Uterus (tissue), 4 donors: Measurements from ENCODE around the gene SH3TC1. TPM values are rescaled to one million over a fixed set of nuclear protein-coding genes. Genes with fewer than 3 reads are reported as not detected.

Experiments used
- DNase-seq, 2 donors: peaks; one replicate each; pipeline ENCODE4 v3.0.0-alpha.2; 2019 to 2020
- H3K27ac ChIP-seq, 2 donors: fragments of 200-600 bp; sonication (generic); 1 replicate in 1 of 2; 2 replicates in 1 of 2; pipeline ENCODE4 v1.5.1; 2016 to 2018
- H3K27me3 ChIP-seq, 2 donors: fragments of 200-600 bp; sonication (generic); one replicate each; pipeline ENCODE4 v1.5.1; 2018 to 2019; ENCODE audit warnings: control low read depth in 1 of 2
- H3K36me3 ChIP-seq, 2 donors: fragments of 200-600 bp; sonication (generic); one replicate each; pipeline ENCODE4 v1.5.1; 2019; ENCODE audit warnings: control low read depth in 1 of 2
- H3K4me1 ChIP-seq, 2 donors: fragments of 200-600 bp; sonication (generic); one replicate each; pipeline ENCODE4 v1.5.1; 2018 to 2019; ENCODE audit warnings: control low read depth in 1 of 2
- H3K4me3 ChIP-seq, 2 donors: fragments of 200-600 bp; sonication (generic); 1 replicate in 1 of 2; 2 replicates in 1 of 2; pipeline ENCODE4 v1.5.1; 2018 to 2019; ENCODE audit warnings: mild to moderate bottlenecking in 1 of 2
- H3K9me3 ChIP-seq, 2 donors: fragments of 200-600 bp; sonication (generic); one replicate each; pipeline ENCODE4 v1.5.1; 2019; ENCODE audit warnings: control low read depth in 1 of 2
- POLR2A ChIP-seq, 2 donors: fragments of 450-650 bp; IDR thresholded peaks; one replicate each; pipeline ENCODE4 v1.6.1; 2016; ENCODE audit warnings: antibody characterized with exemption in 2 of 2, mild to moderate bottlenecking in 1 of 2, moderate library complexity in 1 of 2
- intact Hi-C: fragments of 100-400 bp; cut with DNase I; formaldehyde crosslinking; loops from one replicate; pipeline ENCODE4 v1.15.1; 2023; ENCODE audit warnings: low total_unique reads
- total RNA-seq, 4 donors: library from RNA; depleted of rRNA in 3 of 4; stranded (reverse); fragments of >200 nt in 3 of 4; gene quantifications; one replicate each; pipeline versions ENCODE4 v1.1.0 to v1.2.4, GENCODE V29; 2014 to 2023
- TF ChIP-seq, protein P1 (sequence below), 4 experiments: fragments of 200-600 bp in 2 of 4; fragments of 450-650 bp in 2 of 4; sonication (generic) in 2 of 4; IDR thresholded peaks; one replicate each; pipeline ENCODE4 v1.5.1; 2016 to 2019; ENCODE audit warnings: antibody characterized with exemption in 4 of 4, mild to moderate bottlenecking in 2 of 4, moderate library complexity in 1 of 4
- donor health status: DM: yes; HTN: yes; CAD: no.

SH3TC1 gene
- total RNA-seq, 4 donors from 2014 or later: 5.1 to 16.4 (median 11.3) TPM

- TF ChIP-seq, protein P1, sequence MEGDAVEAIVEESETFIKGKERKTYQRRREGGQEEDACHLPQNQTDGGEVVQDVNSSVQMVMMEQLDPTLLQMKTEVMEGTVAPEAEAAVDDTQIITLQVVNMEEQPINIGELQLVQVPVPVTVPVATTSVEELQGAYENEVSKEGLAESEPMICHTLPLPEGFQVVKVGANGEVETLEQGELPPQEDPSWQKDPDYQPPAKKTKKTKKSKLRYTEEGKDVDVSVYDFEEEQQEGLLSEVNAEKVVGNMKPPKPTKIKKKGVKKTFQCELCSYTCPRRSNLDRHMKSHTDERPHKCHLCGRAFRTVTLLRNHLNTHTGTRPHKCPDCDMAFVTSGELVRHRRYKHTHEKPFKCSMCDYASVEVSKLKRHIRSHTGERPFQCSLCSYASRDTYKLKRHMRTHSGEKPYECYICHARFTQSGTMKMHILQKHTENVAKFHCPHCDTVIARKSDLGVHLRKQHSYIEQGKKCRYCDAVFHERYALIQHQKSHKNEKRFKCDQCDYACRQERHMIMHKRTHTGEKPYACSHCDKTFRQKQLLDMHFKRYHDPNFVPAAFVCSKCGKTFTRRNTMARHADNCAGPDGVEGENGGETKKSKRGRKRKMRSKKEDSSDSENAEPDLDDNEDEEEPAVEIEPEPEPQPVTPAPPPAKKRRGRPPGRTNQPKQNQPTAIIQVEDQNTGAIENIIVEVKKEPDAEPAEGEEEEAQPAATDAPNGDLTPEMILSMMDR (IDR thresholded peaks at IDR 0.05): no peak
- TF ChIP-seq POLR2A (IDR thresholded peaks at IDR 0.05): no peak
- no peaks in the 10 kb centered on the region for H3K36me3 ChIP-seq
- no peak overlapping the region for H3K27ac ChIP-seq
- H3K4me1 ChIP-seq: no peaks in the 10 kb centered on the region
- intact Hi-C loops: no loop called here
- no peak overlapping the region for H3K4me3 ChIP-seq
- H3K9me3 ChIP-seq: no peaks in the 10 kb centered on the region
- H3K27me3 ChIP-seq: no peaks in the 10 kb centered on the region
- no peak for DNase-seq
Observed at GRCh38 chr4:8250637-8251036, 51.5 kb downstream of the SH3TC1 start.

GRCh38 chr4:8251110-8251883 lies 52.2 kb downstream of the SH3TC1 start:
- Histone ChIP-seq H3K9me3 (no peaks in the 10 kb centered on the region), H3K4me3 (no peak overlapping the region), H3K27ac (no peak overlapping the region), H3K27me3 (no peaks in the 10 kb centered on the region), H3K36me3 (no peaks in the 10 kb centered on the region), H3K4me1 (no peaks in the 10 kb centered on the region)
- DNase-seq: no peak
- intact Hi-C loops: no loop called here
- no peak for TF ChIP-seq POLR2A (IDR thresholded peaks at IDR 0.05)

DNA sequence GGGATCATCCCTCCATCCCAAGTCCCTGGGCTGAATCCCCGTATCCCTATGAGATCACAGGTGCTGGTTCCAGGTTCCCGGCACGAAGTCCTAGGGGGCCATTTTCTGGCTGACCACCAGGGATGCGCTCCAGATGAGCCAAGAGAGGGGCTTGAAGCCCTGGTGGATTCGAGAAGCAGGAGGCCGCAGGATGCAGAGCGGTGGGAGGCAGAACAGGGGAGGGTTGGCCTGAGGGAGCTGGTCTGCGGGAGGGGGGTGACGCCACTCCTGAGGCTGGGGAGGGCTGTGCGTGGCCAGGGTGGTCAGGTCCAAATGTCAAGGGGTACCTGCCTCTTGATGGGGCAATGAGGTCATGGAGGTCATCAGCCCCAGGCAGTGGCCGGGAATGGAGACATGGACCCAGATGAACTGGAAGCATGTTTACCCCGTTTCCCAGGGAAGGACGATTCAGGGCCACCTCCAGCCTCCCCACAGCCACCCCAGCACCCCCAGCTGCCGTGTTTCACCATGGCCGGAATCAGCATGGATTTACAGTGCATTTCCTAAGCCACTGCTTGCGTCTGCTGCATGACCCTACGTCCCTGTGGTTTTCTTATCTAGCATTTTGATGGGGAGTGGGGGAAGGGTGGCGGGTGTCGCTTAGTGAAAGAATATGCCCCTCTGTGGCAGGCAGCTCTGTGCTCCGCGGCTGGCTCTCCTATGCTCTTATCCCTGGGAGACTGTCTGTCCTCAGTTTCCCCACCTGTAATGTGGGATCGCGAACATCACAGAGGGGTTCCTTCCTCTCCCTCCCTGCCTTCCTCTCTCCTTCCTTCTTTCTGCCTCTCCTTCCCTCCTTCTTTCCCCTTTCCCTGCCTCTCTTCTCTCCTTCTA lies 53.4 kb downstream of the SH3TC1 start:
- TF ChIP-seq, protein P1 (IDR thresholded peaks at IDR 0.05): no peak
- TF ChIP-seq POLR2A (IDR thresholded peaks at IDR 0.05): no peak

GRCh38 chr4:8254076-8254475 lies 55.0 kb downstream of the SH3TC1 start:
- no peak for DNase-seq
- TF ChIP-seq POLR2A (IDR thresholded peaks at IDR 0.05): no peak
- TF ChIP-seq, protein P1 (IDR thresholded peaks at IDR 0.05): no peak
- Histone ChIP-seq H3K4me1 (no peaks in the 10 kb centered on the region), H3K27me3 (no peaks in the 10 kb centered on the region), H3K36me3 (no peaks in the 10 kb centered on the region), H3K4me3 (no peak overlapping the region), H3K27ac (no peak overlapping the region), H3K9me3 (no peaks in the 10 kb centered on the region)
- intact Hi-C loops: no loop called here

More for the DNA sequence above, 53.4 kb downstream of the SH3TC1 start:
- H3K9me3 ChIP-seq: no peaks in the 10 kb centered on the region
- H3K4me1 ChIP-seq: no peaks in the 10 kb centered on the region
- no peak overlapping the region for H3K27ac ChIP-seq
- DNase-seq: no peak
- H3K36me3 ChIP-seq: no peaks in the 10 kb centered on the region
- H3K4me3 ChIP-seq: no peak overlapping the region
- intact Hi-C loops: no loop called here
- no peaks in the 10 kb centered on the region for H3K27me3 ChIP-seq

- H3K4me1 ChIP-seq: no peaks in the 10 kb centered on the region
- intact Hi-C loops: no loop called here
- DNase-seq: no peak
Observed at GRCh38 chr4:8255698-8256441, 56.8 kb downstream of the SH3TC1 start.

More at GRCh38 chr4:8255698-8256441, 56.8 kb downstream of the SH3TC1 start:
- no peaks in the 10 kb centered on the region for H3K36me3 ChIP-seq
- H3K27me3 ChIP-seq: no peaks in the 10 kb centered on the region
- no peak for TF ChIP-seq POLR2A (IDR thresholded peaks at IDR 0.05)
- TF ChIP-seq, protein P1 (IDR thresholded peaks at IDR 0.05): no peak
- no peak overlapping the region for H3K4me3 ChIP-seq
- H3K9me3 ChIP-seq: no peaks in the 10 kb centered on the region
- no peak overlapping the region for H3K27ac ChIP-seq
